H9 (cell line): Measurements from ENCODE around the gene KIF23. TPM values are rescaled to one million over a fixed set of nuclear protein-coding genes. Genes with fewer than 3 reads are reported as not detected.

Source experiments
- DNase-seq: peaks from one replicate; pipeline ENCODE4 v3.0.0-alpha.2; 2017
- H2AFZ ChIP-seq: one replicate; pipeline ENCODE4 v1.6.1; 2013; ENCODE audit warnings: mild to moderate bottlenecking, low read length, control low read depth, moderate library complexity
- H2AK5ac ChIP-seq: 2 replicates; pipeline ENCODE4 v1.6.1; 2013; ENCODE audit warnings: low read length, control low read depth, mixed read lengths; ENCODE audit not compliant: insufficient read length
- H2BK120ac ChIP-seq: one replicate; pipeline ENCODE4 v1.6.1; 2013; ENCODE audit warnings: low read depth, mild to moderate bottlenecking, low read length, control low read depth, inconsistent platforms; ENCODE audit not compliant: poor library complexity, severe bottlenecking
- H2BK12ac ChIP-seq: 2 replicates; pipeline ENCODE4 v1.6.1; 2013; ENCODE audit warnings: low read length, control low read depth, mixed read lengths, low read depth; ENCODE audit not compliant: insufficient read length
- H2BK15ac ChIP-seq: 2 replicates; pipeline ENCODE4 v1.6.1; 2013; ENCODE audit warnings: low read depth, low read length, control low read depth
- H2BK20ac ChIP-seq: one replicate; pipeline ENCODE4 v1.6.1; 2013; ENCODE audit warnings: low read depth, mild to moderate bottlenecking, low read length, control low read depth, inconsistent platforms; ENCODE audit not compliant: poor library complexity, severe bottlenecking
- H2BK5ac ChIP-seq: 2 replicates; pipeline ENCODE4 v1.6.1; 2013; ENCODE audit warnings: low read length, control low read depth, mixed read lengths; ENCODE audit not compliant: insufficient read length
- H3K14ac ChIP-seq: 2 replicates; pipeline ENCODE4 v1.6.1; 2013; ENCODE audit warnings: low read length, control low read depth; ENCODE audit not compliant: insufficient read depth
- H3K18ac ChIP-seq: 2 replicates; pipeline ENCODE4 v1.6.1; 2013; ENCODE audit warnings: low read depth, mild to moderate bottlenecking, mixed read lengths, low read length, control low read depth; ENCODE audit not compliant: insufficient read length
- H3K23ac ChIP-seq: 2 replicates; pipeline ENCODE4 v1.6.1; 2013; ENCODE audit warnings: low read length, control low read depth, mixed read lengths, low read depth; ENCODE audit not compliant: insufficient read length
- H3K23me2 ChIP-seq: 2 replicates; pipeline ENCODE4 v1.6.1; 2013; ENCODE audit warnings: low read depth, mild to moderate bottlenecking, mixed read lengths, low read length, control low read depth; ENCODE audit not compliant: insufficient read length, poor library complexity, severe bottlenecking
- H3K27ac ChIP-seq: 2 replicates; pipeline ENCODE4 v1.5.1; 2013; ENCODE audit warnings: low read length, control low read depth, mixed read lengths, low read depth; ENCODE audit not compliant: insufficient read length
- H3K27me3 ChIP-seq: 2 replicates; pipeline ENCODE4 v1.6.1; 2013; ENCODE audit warnings: low read length, control low read depth, inconsistent platforms; ENCODE audit not compliant: insufficient read depth
- H3K4ac ChIP-seq: 2 replicates; pipeline ENCODE4 v1.6.1; 2013; ENCODE audit warnings: low read depth, mild to moderate bottlenecking, control low read depth, inconsistent platforms, low read length, moderate library complexity
- H3K4me1 ChIP-seq: 2 replicates; pipeline ENCODE4 v1.6.1; 2013; ENCODE audit warnings: low read length, control low read depth, inconsistent platforms; ENCODE audit not compliant: insufficient read depth
- H3K4me2 ChIP-seq: 2 replicates; pipeline ENCODE4 v1.6.1; 2013; ENCODE audit warnings: low read length, control low read depth, mixed read lengths; ENCODE audit not compliant: insufficient read length, insufficient read depth
- H3K56ac ChIP-seq: 2 replicates; pipeline ENCODE4 v1.6.1; 2013; ENCODE audit warnings: low read depth, mild to moderate bottlenecking, mixed read lengths, low read length, control low read depth; ENCODE audit not compliant: insufficient read length
- H3K79me1 ChIP-seq: 2 replicates; pipeline ENCODE4 v1.6.1; 2013; ENCODE audit warnings: low read depth, mild to moderate bottlenecking, moderate library complexity, low read length, control low read depth, inconsistent platforms; ENCODE audit not compliant: insufficient read depth, poor library complexity, severe bottlenecking
- H3K79me2 ChIP-seq: 2 replicates; pipeline ENCODE4 v1.6.1; 2013; ENCODE audit warnings: low read length, control low read depth, inconsistent platforms; ENCODE audit not compliant: insufficient read depth
- H3K9ac ChIP-seq: 2 replicates; pipeline ENCODE4 v1.6.1; 2013; ENCODE audit warnings: low read length, control low read depth, mixed read lengths; ENCODE audit not compliant: insufficient read length; ENCODE audit errors: extremely low read depth
- H3K9me3 ChIP-seq: one replicate; pipeline ENCODE4 v1.6.1; 2013; ENCODE audit warnings: low read depth, low read length, inconsistent platforms; ENCODE audit not compliant: control insufficient read depth
- H3T11ph ChIP-seq: one replicate; pipeline ENCODE4 v1.6.1; 2013; ENCODE audit warnings: mild to moderate bottlenecking, low read length, control low read depth, inconsistent platforms
- H4K20me1 ChIP-seq: one replicate; pipeline ENCODE4 v1.6.1; 2013; ENCODE audit not compliant: control insufficient read depth, insufficient read length, insufficient read depth
- H4K5ac ChIP-seq: 2 replicates; pipeline ENCODE4 v1.6.1; 2013; ENCODE audit warnings: low read depth, mild to moderate bottlenecking, mixed read lengths, low read length, control low read depth; ENCODE audit not compliant: insufficient read length
- H4K8ac ChIP-seq: replicated peaks from 2 replicates; pipeline ENCODE4 v1.6.1; 2013; ENCODE audit warnings: low read length, control low read depth, mixed read lengths, low read depth; ENCODE audit not compliant: insufficient read length
- H4K91ac ChIP-seq: 2 replicates; pipeline ENCODE4 v1.6.1; 2013; ENCODE audit warnings: low read depth, mild to moderate bottlenecking, moderate library complexity, mixed read lengths, low read length, control low read depth; ENCODE audit not compliant: insufficient read length
- H3K27ac Mint-ChIP-seq, 3 experiments: 2 replicates in 2 of 3; 3 replicates in 1 of 3; pipeline ENCODE4 v1.8.0; 2020 to 2021; ENCODE audit warnings: mixed read lengths in 3 of 3, mild to moderate bottlenecking in 1 of 3, moderate library complexity in 1 of 3
- H3K27me3 Mint-ChIP-seq: 2 replicates; pipeline ENCODE4 v1.8.0; 2021; ENCODE audit warnings: low read depth, mild to moderate bottlenecking, moderate library complexity, mixed read lengths
- H3K36me3 Mint-ChIP-seq, 3 experiments: 2 replicates in 2 of 3; 3 replicates in 1 of 3; pipeline ENCODE4 v1.8.0; 2020 to 2021; ENCODE audit warnings: low read depth in 3 of 3, mixed read lengths in 3 of 3; ENCODE audit not compliant: insufficient read depth in 1 of 3
- H3K4me1 Mint-ChIP-seq, 2 experiments: 2 replicates each; pipeline ENCODE4 v1.8.0; 2020; ENCODE audit warnings: mixed read lengths in 2 of 2
- H3K4me3 Mint-ChIP-seq, 2 experiments: 2 replicates in 1 of 2; 3 replicates in 1 of 2; pipeline ENCODE4 v1.8.0; 2020 to 2021; ENCODE audit warnings: mild to moderate bottlenecking in 2 of 2, mixed read lengths in 2 of 2, moderate library complexity in 1 of 2
- H3K9me3 Mint-ChIP-seq, 2 experiments: 2 replicates in 1 of 2; 3 replicates in 1 of 2; pipeline ENCODE4 v1.8.0; 2020; ENCODE audit warnings: mild to moderate bottlenecking in 2 of 2, mixed read lengths in 2 of 2, moderate library complexity in 1 of 2
- WGBS: extraction: QIAGEN DNeasy Blood & Tissue Kit; methylation state at CpG from one replicate; pipeline ENCODE4 v1.1.7; 2013; ENCODE audit warnings: missing lambda C conversion rate, low lambda C conversion rate, mixed read lengths; ENCODE audit not compliant: insufficient read length; ENCODE audit errors: extremely low coverage; 5-methylcytosine and 5-hydroxymethylcytosine counted together
- total RNA-seq: library from RNA; stranded (reverse); gene quantifications from 2 replicates; pipeline ENCODE4 v1.2.1, GENCODE V29; 2021
- TF ChIP-seq, protein P1 (sequence below): fragments of 200-600 bp; sonication (generic); conservative IDR thresholded peaks from 3 replicates; pipeline ENCODE4 v1.8.0; 2021; ENCODE audit warnings: antibody characterized with exemption, mild to moderate bottlenecking

KIF23 gene
- total RNA-seq, 1 experiment from 2014 or later, result 55.4 TPM

DNA sequence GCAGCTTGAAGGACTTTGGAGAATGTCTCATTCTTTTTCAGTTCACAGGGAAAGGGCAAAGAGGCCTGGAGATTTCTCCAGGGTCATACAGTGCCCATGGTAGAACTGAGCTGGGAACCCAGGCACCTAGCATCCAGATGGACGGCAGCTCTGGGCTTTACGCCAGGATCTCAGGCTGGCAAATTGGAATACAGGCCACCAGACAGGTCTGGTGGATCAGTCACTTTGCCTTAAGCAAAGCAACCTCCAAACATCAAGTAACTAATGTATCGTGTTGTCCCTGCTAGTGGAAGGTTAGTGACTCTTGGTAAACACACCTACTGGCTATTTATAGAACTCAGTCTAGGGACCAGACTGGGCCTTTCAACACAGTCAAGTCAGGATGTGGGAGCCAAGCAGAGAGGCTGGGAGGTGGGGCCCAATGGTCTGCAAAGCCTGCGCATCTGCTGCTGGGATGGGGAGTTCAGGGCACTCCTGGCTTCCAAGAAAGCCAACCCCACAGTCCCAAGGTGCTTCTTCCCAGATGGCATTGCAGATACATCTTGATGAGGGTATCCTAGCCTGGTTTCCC is 68.6 kb downstream of the KIF23 start:
- no peak overlapping the region for H3K23ac ChIP-seq
- H3K9me3 Mint-ChIP-seq, result peaks cover 11 to 12% of the 10 kb centered on the region in 2 experiments
- no peaks in the 10 kb centered on the region for H3K23me2 ChIP-seq
- no peak overlapping the region for H2AK5ac ChIP-seq
- H2BK120ac ChIP-seq, result no peak overlapping the region
- H3K79me1 ChIP-seq, result no peaks in the 10 kb centered on the region
- H2BK15ac ChIP-seq, result no peak overlapping the region
- no CpG with 5 or more reads among the region's 4 CpGs for WGBS
- H3K9ac ChIP-seq, result no peak overlapping the region
- no peak overlapping the region for H3K4me2 ChIP-seq
- no peak overlapping the region for H3K56ac ChIP-seq
- no peak overlapping the region for H2BK20ac ChIP-seq
- no peaks in the 10 kb centered on the region for H3K79me2 ChIP-seq
- H4K5ac ChIP-seq, result no peak overlapping the region
- no peaks in the 10 kb centered on the region for H3K4me1 Mint-ChIP-seq
- H3K27me3 Mint-ChIP-seq, result peaks cover 7% of the 10 kb centered on the region
- no peak overlapping the region for H2BK12ac ChIP-seq
- no peaks in the 10 kb centered on the region for H3K9me3 ChIP-seq
- no peaks in the 10 kb centered on the region for H4K20me1 ChIP-seq
- H3K18ac ChIP-seq, result no peak overlapping the region
- H3K36me3 Mint-ChIP-seq, result peaks cover 4 to 15% (median 6%) of the 10 kb centered on the region in 3 experiments; a peak in 4 of 7 replicates
- H4K91ac ChIP-seq, result no peak overlapping the region
- no peak overlapping the region for H3T11ph ChIP-seq
- no peak overlapping the region for H3K27ac ChIP-seq
- H2AFZ ChIP-seq, result no peak overlapping the region
- no peaks in the 10 kb centered on the region; the same call in 1 of the 2 replicates for H3K27me3 ChIP-seq
- no peak overlapping the region for H3K4ac ChIP-seq
- no peak overlapping the region for H4K8ac ChIP-seq
- TF ChIP-seq, protein P1, sequence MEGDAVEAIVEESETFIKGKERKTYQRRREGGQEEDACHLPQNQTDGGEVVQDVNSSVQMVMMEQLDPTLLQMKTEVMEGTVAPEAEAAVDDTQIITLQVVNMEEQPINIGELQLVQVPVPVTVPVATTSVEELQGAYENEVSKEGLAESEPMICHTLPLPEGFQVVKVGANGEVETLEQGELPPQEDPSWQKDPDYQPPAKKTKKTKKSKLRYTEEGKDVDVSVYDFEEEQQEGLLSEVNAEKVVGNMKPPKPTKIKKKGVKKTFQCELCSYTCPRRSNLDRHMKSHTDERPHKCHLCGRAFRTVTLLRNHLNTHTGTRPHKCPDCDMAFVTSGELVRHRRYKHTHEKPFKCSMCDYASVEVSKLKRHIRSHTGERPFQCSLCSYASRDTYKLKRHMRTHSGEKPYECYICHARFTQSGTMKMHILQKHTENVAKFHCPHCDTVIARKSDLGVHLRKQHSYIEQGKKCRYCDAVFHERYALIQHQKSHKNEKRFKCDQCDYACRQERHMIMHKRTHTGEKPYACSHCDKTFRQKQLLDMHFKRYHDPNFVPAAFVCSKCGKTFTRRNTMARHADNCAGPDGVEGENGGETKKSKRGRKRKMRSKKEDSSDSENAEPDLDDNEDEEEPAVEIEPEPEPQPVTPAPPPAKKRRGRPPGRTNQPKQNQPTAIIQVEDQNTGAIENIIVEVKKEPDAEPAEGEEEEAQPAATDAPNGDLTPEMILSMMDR, result no peak
- no peaks in the 10 kb centered on the region for H3K4me1 ChIP-seq
- H2BK5ac ChIP-seq, result no peak overlapping the region
- no peak overlapping the region for H3K4me3 Mint-ChIP-seq
- no peak overlapping the region for H3K14ac ChIP-seq
- H3K27ac Mint-ChIP-seq, result no peak overlapping the region
- DNase-seq, result no peak
